Measurements from ENCODE around the gene MTSS2. TPM values are rescaled to one million over a fixed set of nuclear protein-coding genes. Genes with fewer than 3 reads are reported as not detected.

Gene MTSS2
- polyA plus RNA-seq, 1 of the 3 experiments (the other 2 are of a cell fraction), result 54.1 TPM

DNA sequence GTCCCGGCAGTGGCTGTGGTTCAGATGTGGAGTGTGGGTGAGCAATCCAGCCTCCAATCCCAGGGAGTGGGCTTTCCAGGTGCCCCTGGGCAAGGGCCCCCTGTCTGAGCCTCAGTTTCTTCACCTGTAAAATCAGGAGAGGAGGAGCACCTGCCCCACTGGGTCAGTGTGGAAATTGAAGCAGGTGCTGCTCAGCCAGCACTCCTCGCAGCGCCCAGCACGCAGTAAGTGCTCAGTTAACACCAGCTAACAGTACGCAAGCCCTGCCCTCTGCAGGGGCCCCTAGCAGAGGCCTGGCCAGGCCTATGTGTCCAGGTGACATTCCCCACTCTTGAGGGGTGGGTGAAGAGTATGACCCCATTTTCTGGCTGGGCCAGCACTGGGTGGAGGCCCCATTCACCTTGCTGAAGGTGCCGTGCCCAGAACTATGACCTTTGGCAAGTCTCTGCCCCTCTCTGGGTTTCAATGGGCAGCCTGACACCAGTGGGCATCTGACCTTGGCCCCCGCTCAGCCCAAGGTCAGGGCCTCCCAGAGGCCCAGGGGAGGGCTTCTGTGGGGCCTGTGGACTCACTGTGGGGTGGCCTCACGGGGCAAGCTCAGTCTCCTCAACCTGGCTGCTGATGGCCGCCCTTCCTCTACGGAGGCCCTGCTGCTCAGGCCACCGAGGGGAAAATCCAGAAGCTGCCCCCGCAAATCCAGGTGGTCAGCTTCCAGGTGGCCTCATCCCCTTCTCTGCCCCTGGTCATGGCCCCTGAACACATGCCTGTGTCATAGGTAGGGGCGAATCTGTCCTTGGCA lies 2.5 kb downstream of the MTSS2 start:
- H4K20me1 ChIP-seq (ENCODE audit: insufficient read depth), result peaks cover 51% of the 10 kb centered on the region
- H3K36me3 ChIP-seq (replicated peaks in 1 of 2; ENCODE audit: control insufficient read depth in 1 of 2, insufficient read depth in 2 of 2, low read length in 1 of 2), result peaks cover 9 to 26% of the 10 kb centered on the region in 2 experiments
- WGBS (ENCODE audit: low lambda C conversion rate), result 81% methylated on average over 6 of the region's 13 CpGs
- CTCF ChIA-PET, result interaction anchor here (0.6 to 14.3 kb wide), 8 partner anchors 10 to 85 kb away, joined by 3 to 181 read pairs (median 4); no protein-coding TSS in a partner anchor
- POLR2A ChIA-PET, result no interaction called here
- H3K9me3 ChIP-seq, result no peaks in the 10 kb centered on the region
- H3F3A ChIP-seq (replicated peaks; ENCODE audit: insufficient read depth), result no peaks in the 10 kb centered on the region
- no peaks in the 10 kb centered on the region for H3K27me3 ChIP-seq (ENCODE audit: insufficient read depth)
- peak overlapping the region; percentile 84; the same call in 1 of the 2 replicates for H3K4me2 ChIP-seq
- H3K4me3 ChIP-seq (ENCODE audit: low read depth in 2 of 2, low read length in 1 of 2), result no peak overlapping the region; a peak in 1 of 4 replicates
- no peak overlapping the region; a peak in 1 of 4 replicates for H3K27ac ChIP-seq (ENCODE audit: low read depth in 2 of 2, low read length in 1 of 2)
- H3K79me2 ChIP-seq (ENCODE audit: insufficient read depth), result peaks cover 55% of the 10 kb centered on the region
- H2AFZ ChIP-seq (ENCODE audit: low read depth), result no peak overlapping the region
- TF ChIP-seq RXRA (IDR thresholded peaks at IDR 0.05; ENCODE audit: borderline replicate concordance, low read depth) (no peak), CHD2 (IDR thresholded peaks at IDR 0.05; ENCODE audit: low read length, partially characterized antibody) (no peak), TEAD4 (IDR thresholded peaks at IDR 0.05; ENCODE audit: borderline replicate concordance, insufficient read depth) (no peak), EP300 (IDR thresholded peaks at IDR 0.05; ENCODE audit: borderline replicate concordance in 1 of 2, low read depth in 1 of 2, low read length in 1 of 2) (no peak)
- no peak overlapping the region for H3K9ac ChIP-seq
- peaks cover 19 to 62% of the 10 kb centered on the region in 2 experiments; a peak in 3 of 4 replicates for H3K4me1 ChIP-seq (ENCODE audit: control insufficient read depth in 1 of 2, insufficient read depth in 2 of 2, low read depth in 1 of 2, low read length in 1 of 2)
- no peak for DNase-seq
- H3K9me2 ChIP-seq, result no peaks in the 10 kb centered on the region

DNA sequence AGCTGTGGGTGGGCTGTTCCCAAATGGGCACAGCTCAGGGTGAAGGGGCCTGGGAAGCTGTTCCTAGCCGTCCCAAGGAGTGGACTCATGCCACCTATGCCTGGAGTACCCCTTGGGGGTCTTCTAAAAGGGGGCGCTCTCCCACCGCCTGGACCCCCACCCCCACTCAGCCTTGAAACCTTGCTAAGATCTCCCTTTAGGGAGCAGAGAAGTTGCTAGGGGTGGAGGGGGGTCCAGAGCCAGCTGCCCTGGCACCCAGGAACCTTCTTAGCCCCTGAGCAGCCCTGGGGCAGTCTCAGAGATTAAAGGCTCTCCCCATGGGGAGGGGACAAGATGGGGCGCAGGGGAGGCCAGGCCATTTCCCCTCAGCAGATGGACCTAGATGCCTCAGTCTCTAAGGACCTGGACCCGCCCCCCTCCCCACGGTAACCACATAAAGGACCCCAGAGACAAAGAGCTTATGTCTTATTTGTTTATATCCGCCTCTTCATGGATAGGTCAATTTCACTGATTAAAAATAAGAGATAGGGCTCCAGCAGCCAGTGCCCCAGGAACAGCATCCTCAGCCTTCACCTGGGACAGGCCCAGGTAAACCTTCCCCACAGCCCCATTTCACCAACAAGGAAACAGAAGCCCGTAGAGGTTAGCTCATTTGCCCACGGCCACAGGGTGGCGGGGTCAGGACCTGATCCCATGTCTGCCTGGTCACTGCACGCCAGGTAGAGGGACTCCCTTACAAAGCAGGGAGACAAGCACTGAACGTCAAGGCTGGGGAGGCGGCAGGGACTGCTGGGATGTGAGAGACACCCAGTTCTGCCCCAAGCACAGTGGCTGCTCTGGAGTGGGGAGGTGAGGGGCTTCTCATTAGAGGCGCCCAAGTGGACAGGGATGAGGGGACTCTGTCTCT lies 3.4 kb downstream of the MTSS2 start:
- Histone ChIP-seq H3K27ac (ENCODE audit: low read depth in 2 of 2, low read length in 1 of 2) (peak overlapping the region in 1 of 2 experiments; percentile 55; a peak in 1 of 4 replicates), H3K9me3 (no peaks in the 10 kb centered on the region), H3K27me3 (ENCODE audit: insufficient read depth) (no peaks in the 10 kb centered on the region), H4K20me1 (ENCODE audit: insufficient read depth) (peaks cover 51% of the 10 kb centered on the region), H2AFZ (ENCODE audit: low read depth) (no peak overlapping the region), H3K4me1 (ENCODE audit: control insufficient read depth in 1 of 2, insufficient read depth in 2 of 2, low read depth in 1 of 2, low read length in 1 of 2) (peaks cover 11 to 53% of the 10 kb centered on the region in 2 experiments; a peak in 3 of 4 replicates), H3K4me3 (ENCODE audit: low read depth in 2 of 2, low read length in 1 of 2) (no peak overlapping the region), H3K9me2 (no peaks in the 10 kb centered on the region), H3K36me3 (replicated peaks in 1 of 2; ENCODE audit: control insufficient read depth in 1 of 2, insufficient read depth in 2 of 2, low read length in 1 of 2) (peaks cover 12 to 35% of the 10 kb centered on the region in 2 experiments), H3F3A (replicated peaks; ENCODE audit: insufficient read depth) (no peaks in the 10 kb centered on the region), H3K4me2 (0 out of 2 replicates have a peak overlapping the region, but pooled peaks have one; percentile 84), H3K9ac (no peak overlapping the region), H3K79me2 (ENCODE audit: insufficient read depth) (peaks cover 55% of the 10 kb centered on the region)
- ChIA-PET CTCF (interaction anchor here (0.6 to 14.3 kb wide), 7 partner anchors 20 to 86 kb away, joined by 3 to 181 read pairs (median 6); no protein-coding TSS in a partner anchor), POLR2A (no interaction called here)
- DNase-seq, result no peak
- TF ChIP-seq CHD2 (IDR thresholded peaks at IDR 0.05; ENCODE audit: low read length, partially characterized antibody) (no peak), FOSL2 (IDR thresholded peaks at IDR 0.05; ENCODE audit: borderline replicate concordance, low read depth) (no peak)
- TF ChIP-seq, protein P1, sequence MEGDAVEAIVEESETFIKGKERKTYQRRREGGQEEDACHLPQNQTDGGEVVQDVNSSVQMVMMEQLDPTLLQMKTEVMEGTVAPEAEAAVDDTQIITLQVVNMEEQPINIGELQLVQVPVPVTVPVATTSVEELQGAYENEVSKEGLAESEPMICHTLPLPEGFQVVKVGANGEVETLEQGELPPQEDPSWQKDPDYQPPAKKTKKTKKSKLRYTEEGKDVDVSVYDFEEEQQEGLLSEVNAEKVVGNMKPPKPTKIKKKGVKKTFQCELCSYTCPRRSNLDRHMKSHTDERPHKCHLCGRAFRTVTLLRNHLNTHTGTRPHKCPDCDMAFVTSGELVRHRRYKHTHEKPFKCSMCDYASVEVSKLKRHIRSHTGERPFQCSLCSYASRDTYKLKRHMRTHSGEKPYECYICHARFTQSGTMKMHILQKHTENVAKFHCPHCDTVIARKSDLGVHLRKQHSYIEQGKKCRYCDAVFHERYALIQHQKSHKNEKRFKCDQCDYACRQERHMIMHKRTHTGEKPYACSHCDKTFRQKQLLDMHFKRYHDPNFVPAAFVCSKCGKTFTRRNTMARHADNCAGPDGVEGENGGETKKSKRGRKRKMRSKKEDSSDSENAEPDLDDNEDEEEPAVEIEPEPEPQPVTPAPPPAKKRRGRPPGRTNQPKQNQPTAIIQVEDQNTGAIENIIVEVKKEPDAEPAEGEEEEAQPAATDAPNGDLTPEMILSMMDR (IDR thresholded peaks at IDR 0.05), result 0 out of 2 replicates have a peak, but pooled peaks have one; percentile 8
- 83% methylated on average over 11 of the region's 14 CpGs for WGBS (ENCODE audit: low lambda C conversion rate)
